Inferior parietal cortex (tissue), 1 donor: ENCODE results near the gene RIN3.
"Not testable (repeated sequence)": the region's sequence is repeated elsewhere in the genome, so short reads cannot be mapped to it uniquely, and the experiment has no call there.

Experiments
- DNase-seq: peaks from one replicate; pipeline ENCODE4 v3.0.0-alpha.2; 2016; ENCODE audit errors: extremely low spot score

RIN3 gene

GRCh38 chr14:92528486-92529100 lies 15.0 kb downstream of the RIN3 start:
- DNase-seq, result no peak

- DNase-seq, result no peak
These were observed 16.3 kb downstream of the RIN3 start for GRCh38 chr14:92529903-92530302.

GRCh38 chr14:92531106-92531873 lies 17.7 kb downstream of the RIN3 start:
- DNase-seq, result no peak

- no peak for DNase-seq
These were observed 19.0 kb downstream of the RIN3 start for GRCh38 chr14:92532490-92533163.

DNA sequence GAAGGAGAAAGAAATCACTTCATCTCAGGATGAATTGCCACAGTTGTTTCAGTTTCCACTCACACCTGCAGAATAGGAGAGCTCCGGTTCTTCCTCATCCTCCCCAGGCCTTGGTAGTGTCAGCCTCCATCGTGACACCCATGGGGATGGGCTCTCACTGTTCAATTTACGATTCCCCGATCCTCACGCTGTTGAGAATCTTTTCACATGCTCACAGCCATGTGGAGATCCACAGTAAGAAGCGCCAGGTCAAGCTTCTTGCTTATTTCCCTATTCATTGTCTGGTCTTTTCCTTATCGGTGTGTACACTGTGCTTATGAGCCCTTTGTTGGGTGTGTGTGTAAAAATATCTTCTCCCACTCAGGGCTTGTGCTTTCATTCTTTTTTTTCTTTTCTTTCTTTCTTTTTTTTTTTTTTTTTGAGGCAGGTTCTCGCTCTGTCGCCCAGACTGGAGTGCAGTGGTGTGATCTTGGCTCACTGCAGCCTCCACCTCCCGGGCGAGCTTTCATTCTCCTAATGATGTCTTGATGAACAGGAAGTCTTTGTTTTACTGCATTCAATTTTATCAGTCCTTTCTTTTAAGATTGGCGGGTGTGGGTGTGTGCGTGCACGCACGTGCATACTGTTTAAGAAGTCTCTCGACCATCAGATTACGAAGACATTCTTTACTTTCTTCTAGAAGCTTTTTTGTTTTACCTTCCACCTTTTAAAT lies 21.5 kb downstream of the RIN3 start:
- DNase-seq, result no peak

DNA sequence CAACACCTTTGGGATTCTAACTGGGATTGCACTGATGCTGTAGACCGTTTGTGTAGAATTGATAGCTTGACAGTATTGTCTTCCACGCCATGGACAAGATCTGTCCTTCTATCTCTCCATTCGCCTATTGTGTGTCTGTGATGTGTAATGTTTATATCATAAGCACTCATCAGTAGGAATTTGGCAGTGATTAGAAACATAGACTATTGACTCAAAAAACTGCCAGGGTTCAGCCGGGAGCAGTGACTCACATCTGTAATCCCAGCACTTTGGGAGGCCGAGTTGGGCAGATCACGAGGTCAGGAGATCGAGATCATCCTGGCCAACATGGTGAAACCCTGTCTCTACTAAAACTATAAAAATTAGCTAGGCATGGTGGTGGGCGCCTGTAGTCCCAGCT lies 22.6 kb downstream of the RIN3 start:
- not testable (repeated sequence) for DNase-seq

- no peak for DNase-seq
These were observed 24.9 kb downstream of the RIN3 start for GRCh38 chr14:92538412-92538985.

- DNase-seq, result no peak
These were observed 25.8 kb downstream of the RIN3 start for GRCh38 chr14:92539419-92539818.

DNA sequence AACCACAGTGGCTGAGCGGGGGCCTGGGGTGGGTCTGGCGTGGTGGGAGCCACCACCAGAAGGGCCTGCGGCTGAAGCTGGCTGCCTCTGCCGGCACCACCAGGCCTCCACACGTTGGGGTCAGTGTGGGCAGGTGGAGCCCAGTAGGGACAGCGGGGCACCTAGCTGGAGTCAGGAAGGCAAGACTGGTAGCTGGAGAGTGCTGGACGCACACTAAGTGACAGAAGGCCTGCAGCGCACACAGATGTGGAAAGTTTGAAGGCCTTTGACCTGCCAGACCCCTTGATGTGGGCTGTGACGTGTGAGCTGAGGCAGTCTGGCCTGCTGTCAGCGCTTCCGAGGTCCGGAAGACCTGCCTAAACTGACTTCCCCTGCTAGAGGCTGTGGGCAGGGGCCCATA lies 26.3 kb downstream of the RIN3 start:
- no peak for DNase-seq

- no peak for DNase-seq
These were observed 27.0 kb downstream of the RIN3 start for GRCh38 chr14:92540472-92541048.

DNA sequence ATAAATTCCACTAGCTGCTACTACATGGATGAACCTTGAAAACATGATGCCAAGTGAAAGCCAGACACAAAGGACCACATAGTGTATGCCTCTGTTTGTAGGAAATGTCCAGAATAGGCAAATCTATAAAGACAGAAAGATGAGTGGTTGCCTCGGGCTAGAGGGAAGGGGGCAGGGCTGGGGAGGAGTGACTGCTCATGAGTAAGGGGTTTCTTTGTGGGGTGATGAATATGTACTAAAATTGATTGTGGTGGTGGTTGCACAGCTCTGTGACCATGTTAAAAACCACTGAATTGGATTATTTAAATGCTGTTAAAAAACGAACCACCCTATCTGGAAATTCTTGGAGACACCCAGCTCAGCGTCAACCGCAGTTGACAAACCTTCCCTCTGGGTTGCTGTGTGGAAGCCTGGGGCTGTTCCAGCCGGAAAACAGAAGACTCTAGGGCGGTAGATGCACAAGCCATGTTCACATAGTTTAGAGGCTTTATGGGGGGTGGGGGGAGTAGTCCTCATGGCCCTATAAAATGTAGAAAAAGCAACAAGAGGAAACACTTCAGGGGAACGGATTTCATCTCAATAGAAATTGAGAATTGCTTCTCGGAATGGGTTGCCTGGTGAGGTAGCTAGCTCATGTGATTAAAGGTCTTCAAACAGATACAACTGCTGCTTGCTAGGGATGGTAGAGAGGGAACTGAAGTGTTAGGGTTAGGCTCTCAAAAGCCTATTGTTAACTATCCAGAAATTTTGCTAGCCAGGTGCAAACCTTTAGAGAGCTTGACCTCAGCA lies 29.4 kb downstream of the RIN3 start:
- no peak for DNase-seq

- no peak for DNase-seq
These were observed 30.6 kb downstream of the RIN3 start for GRCh38 chr14:92544051-92544720.

- no peak for DNase-seq
These were observed 32.9 kb downstream of the RIN3 start for GRCh38 chr14:92546347-92547053.

DNA sequence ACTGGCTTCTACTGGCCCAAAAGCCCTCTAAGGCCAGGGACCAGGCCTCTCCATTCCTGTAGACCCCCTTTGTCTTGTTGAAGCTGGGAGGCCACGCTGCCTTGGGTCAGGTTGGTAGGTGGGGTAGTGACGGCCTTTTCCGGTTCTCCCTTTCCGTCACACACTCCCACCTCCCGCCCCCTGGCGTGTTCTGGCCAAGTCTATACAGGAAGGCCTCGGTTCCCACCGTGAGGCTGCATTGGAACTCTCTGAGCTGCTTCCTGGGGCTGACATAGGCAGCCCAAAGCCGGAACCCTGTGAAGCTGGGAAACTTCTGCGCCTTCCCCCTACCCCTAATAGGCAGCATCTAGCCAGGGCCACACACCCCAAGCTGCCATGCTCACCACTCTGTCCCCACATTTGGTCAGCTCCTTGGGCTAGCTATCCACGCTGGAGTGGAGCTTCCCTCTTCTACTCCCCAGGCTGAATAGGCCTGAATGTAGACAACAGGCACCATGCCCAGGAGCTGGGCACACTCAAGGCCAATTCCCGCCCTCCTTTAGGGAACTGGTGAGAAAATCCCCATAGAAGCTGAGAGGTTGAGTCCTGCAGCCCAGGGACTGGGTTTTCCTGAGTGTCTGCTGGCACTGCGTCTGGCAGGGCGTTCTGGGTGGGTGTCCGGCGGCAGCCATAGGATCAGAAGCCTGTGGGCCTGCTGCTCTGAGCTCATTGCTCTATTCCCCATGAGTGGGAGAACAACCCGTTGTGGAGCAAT lies 35.7 kb downstream of the RIN3 start:
- DNase-seq, result no peak

GRCh38 chr14:92549859-92550230 lies 36.3 kb downstream of the RIN3 start:
- DNase-seq, result no peak

GRCh38 chr14:92551044-92551841 lies 37.7 kb downstream of the RIN3 start:
- no peak for DNase-seq

- no peak for DNase-seq
These were observed 38.5 kb downstream of the RIN3 start for GRCh38 chr14:92552066-92552465.

DNA sequence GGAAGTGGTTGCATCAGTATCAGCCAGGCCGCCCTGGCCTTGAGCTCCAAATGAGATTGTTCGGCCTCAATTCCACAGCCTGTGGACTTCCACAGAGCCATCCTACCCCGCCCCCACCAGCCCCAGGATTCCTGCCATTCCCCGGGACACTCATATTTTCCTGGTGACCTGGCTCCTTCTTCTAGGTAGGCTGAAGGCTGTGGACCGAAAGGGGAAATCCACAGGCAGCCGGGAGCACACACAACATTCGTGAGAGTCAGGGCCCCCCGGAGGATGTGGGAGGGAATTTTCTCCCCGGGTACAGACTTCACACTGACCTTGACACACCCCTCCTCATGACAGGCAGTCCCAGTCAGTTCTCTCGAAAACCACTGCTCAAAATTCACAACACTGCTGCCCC lies 39.9 kb downstream of the RIN3 start:
- no peak for DNase-seq
